Upper lobe of right lung (tissue), 1 donor: ENCODE data around the gene TRABD2B. TPM values are rescaled to one million over a fixed set of nuclear protein-coding genes. Genes with fewer than 3 reads are reported as not detected.

Experiments
- ATAC-seq: fragments of 200-7000 bp; cut with Tn5 transposase; one replicate; pipeline ENCODE4 v1.9.1; 2020; ENCODE audit warnings: mild to moderate bottlenecking, moderate library complexity
- DNase-seq: peaks from one replicate; pipeline ENCODE4 v3.0.0-alpha.2; 2020
- H3K27ac ChIP-seq: fragments of 200-600 bp; one replicate; pipeline ENCODE4 v1.8.0; 2022
- H3K27me3 ChIP-seq: fragments of 200-600 bp; one replicate; pipeline ENCODE4 v1.8.0; 2022; ENCODE audit warnings: mild to moderate bottlenecking
- H3K36me3 ChIP-seq: fragments of 200-600 bp; one replicate; pipeline ENCODE4 v1.8.0; 2022
- H3K4me1 ChIP-seq: fragments of 200-600 bp; one replicate; pipeline ENCODE4 v1.8.0; 2022
- H3K4me3 ChIP-seq: fragments of 200-600 bp; one replicate; pipeline ENCODE4 v1.8.0; 2022; ENCODE audit warnings: mild to moderate bottlenecking
- H3K9me3 ChIP-seq: fragments of 200-600 bp; one replicate; pipeline ENCODE4 v1.8.0; 2022
- CTCF ChIP-seq: fragments of 200-600 bp; IDR thresholded peaks from one replicate; pipeline ENCODE4 v1.8.0; 2022; ENCODE audit warnings: antibody characterized with exemption
- intact Hi-C: fragments of 100-400 bp; cut with DNase I; formaldehyde crosslinking; loops from one replicate; pipeline ENCODE4 v1.11.0; 2022
- total RNA-seq: library from RNA; stranded (reverse); fragmentation: NEBNext Ultra II Directional; extraction: Animal tissue kit (Norgen Biotek cat#: 25700); gene quantifications from one replicate; pipeline ENCODE4 v1.2.1, GENCODE V29; 2021
- donor health status: DM: no; HTN: yes; CAD: no; lungs with severe emphysema.

Gene TRABD2B
- total RNA-seq, 1 donor from 2014 or later: 1.2 TPM

- H3K4me3 ChIP-seq: no peak overlapping the region
- H3K36me3 ChIP-seq: no peaks in the 10 kb centered on the region
- DNase-seq (no peak), ATAC-seq (no peak)
- H3K27ac ChIP-seq: no peak overlapping the region
- TF ChIP-seq CTCF: no peak
- peaks cover 35% of the 10 kb centered on the region for H3K27me3 ChIP-seq
- no peaks in the 10 kb centered on the region for H3K9me3 ChIP-seq
- H3K4me1 ChIP-seq: peaks cover 11% of the 10 kb centered on the region
- intact Hi-C loops: no loop called here
These were observed 272.7 kb downstream of the TRABD2B start for GRCh38 chr1:47724432-47724999.

- intact Hi-C loops: no loop called here
- no peak for DNase-seq
- Histone ChIP-seq H3K36me3 (no peaks in the 10 kb centered on the region), H3K4me3 (no peak overlapping the region), H3K4me1 (peaks cover 11% of the 10 kb centered on the region), H3K27ac (no peak overlapping the region), H3K27me3 (peaks cover 35% of the 10 kb centered on the region), H3K9me3 (no peaks in the 10 kb centered on the region)
- TF ChIP-seq CTCF: no peak
- ATAC-seq: no peak
These were observed 274.1 kb downstream of the TRABD2B start for GRCh38 chr1:47722909-47723580.

- TF ChIP-seq CTCF: no peak
- no peak for ATAC-seq
- Histone ChIP-seq H3K27ac (no peak overlapping the region), H3K9me3 (no peaks in the 10 kb centered on the region), H3K36me3 (no peaks in the 10 kb centered on the region), H3K4me1 (peaks cover 11% of the 10 kb centered on the region), H3K4me3 (no peak overlapping the region), H3K27me3 (peaks cover 35% of the 10 kb centered on the region)
- DNase-seq: no peak
- intact Hi-C loops: no loop called here
These were observed 275.1 kb downstream of the TRABD2B start for GRCh38 chr1:47722101-47722500.

GRCh38 chr1:47720111-47720510, 277.1 kb downstream of the TRABD2B start:
- H3K9me3 ChIP-seq: no peaks in the 10 kb centered on the region
- ATAC-seq (no peak), DNase-seq (no peak)
- no peak overlapping the region for H3K4me3 ChIP-seq
- H3K27ac ChIP-seq: no peak overlapping the region
- H3K27me3 ChIP-seq: peaks cover 37% of the 10 kb centered on the region
- TF ChIP-seq CTCF: no peak
- H3K36me3 ChIP-seq: no peaks in the 10 kb centered on the region
- intact Hi-C loops: no loop called here
- H3K4me1 ChIP-seq: peaks cover 4% of the 10 kb centered on the region

GRCh38 chr1:47717341-47717740, 279.8 kb downstream of the TRABD2B start:
- intact Hi-C loops: no loop called here
- DNase-seq: no peak
- H3K36me3 ChIP-seq: no peaks in the 10 kb centered on the region
- H3K4me3 ChIP-seq: no peak overlapping the region
- TF ChIP-seq CTCF: no peak
- H3K27ac ChIP-seq: no peak overlapping the region
- H3K27me3 ChIP-seq: peaks cover 46% of the 10 kb centered on the region
- H3K9me3 ChIP-seq: no peaks in the 10 kb centered on the region
- no peaks in the 10 kb centered on the region for H3K4me1 ChIP-seq
- no peak for ATAC-seq
